ENCODE data around the gene CERK.

GRCh38 chr22:46639843-46640242 is 98.2 kb downstream of the CERK start:
- TF ChIP-seq CTCF (conservative IDR thresholded peaks at IDR 0.05 in 1 of 2, IDR thresholded peaks at IDR 0.05 in 1 of 2; ENCODE audit: extremely low read depth in 1 of 2, insufficient read depth in 1 of 2, low read depth in 1 of 2, low read length in 2 of 2) (no peak), EZH2 (IDR thresholded peaks at IDR 0.05; ENCODE audit: borderline replicate concordance, low read length) (no peak)
